Endothelial cell of umbilical vein (primary cell): ENCODE measurements around the gene MYO1C.

Experiments
- FOS ChIP-seq: IDR thresholded peaks from 2 replicates; pipeline ENCODE4 v1.6.1; 2011; ENCODE audit warnings: mild to moderate bottlenecking, low read length, moderate library complexity, borderline replicate concordance; ENCODE audit not compliant: insufficient read depth
- JUN ChIP-seq: IDR thresholded peaks from 2 replicates; pipeline ENCODE4 v1.6.1; 2011; ENCODE audit warnings: borderline replicate concordance, low read depth; ENCODE audit not compliant: insufficient read length, insufficient read depth
- POLR2A ChIP-seq: IDR thresholded peaks from 2 replicates; pipeline ENCODE4 v1.6.1; 2012; ENCODE audit warnings: low read depth, mild to moderate bottlenecking, control low read depth, low read length
- POLR2AphosphoS5 ChIP-seq: IDR thresholded peaks from 2 replicates; pipeline ENCODE4 v1.6.1; 2012; ENCODE audit warnings: low read depth, mild to moderate bottlenecking, control low read depth, low read length, moderate library complexity; ENCODE audit not compliant: insufficient read depth
- TF ChIP-seq, protein P1 (sequence below), 2 donors: IDR thresholded peaks; 1 replicate in 1 of 2; 2 replicates in 1 of 2; pipeline ENCODE4 v1.5.1; 2011; ENCODE audit warnings: low read length in 2 of 2, mild to moderate bottlenecking in 2 of 2, moderate library complexity in 2 of 2, control low read depth in 1 of 2, inconsistent platforms in 1 of 2, low read depth in 1 of 2; ENCODE audit not compliant: insufficient read depth in 1 of 2; ENCODE audit errors: extremely low read depth in 1 of 2

DNA sequence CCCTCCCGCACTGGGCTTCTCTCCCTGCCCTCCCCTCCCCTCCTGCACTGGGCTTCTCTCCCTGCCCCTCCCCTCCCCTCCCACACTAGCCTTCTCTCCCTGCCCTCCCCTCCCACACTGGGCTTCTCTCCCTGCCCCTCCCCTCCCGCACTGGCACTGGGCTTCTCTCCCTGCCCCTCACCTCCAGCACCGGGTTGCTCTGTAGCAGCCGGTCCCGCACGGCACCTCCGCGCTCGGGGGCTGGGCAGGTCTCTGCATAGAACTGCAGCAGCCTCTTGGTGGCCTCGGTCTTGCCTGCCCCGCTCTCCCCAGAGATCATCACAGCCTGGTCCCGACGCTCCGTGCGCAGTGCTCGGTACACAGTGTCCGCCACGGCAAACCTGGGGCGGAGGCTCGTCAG lies 9.8 kb downstream of the MYO1C start:
- TF ChIP-seq, protein P1, sequence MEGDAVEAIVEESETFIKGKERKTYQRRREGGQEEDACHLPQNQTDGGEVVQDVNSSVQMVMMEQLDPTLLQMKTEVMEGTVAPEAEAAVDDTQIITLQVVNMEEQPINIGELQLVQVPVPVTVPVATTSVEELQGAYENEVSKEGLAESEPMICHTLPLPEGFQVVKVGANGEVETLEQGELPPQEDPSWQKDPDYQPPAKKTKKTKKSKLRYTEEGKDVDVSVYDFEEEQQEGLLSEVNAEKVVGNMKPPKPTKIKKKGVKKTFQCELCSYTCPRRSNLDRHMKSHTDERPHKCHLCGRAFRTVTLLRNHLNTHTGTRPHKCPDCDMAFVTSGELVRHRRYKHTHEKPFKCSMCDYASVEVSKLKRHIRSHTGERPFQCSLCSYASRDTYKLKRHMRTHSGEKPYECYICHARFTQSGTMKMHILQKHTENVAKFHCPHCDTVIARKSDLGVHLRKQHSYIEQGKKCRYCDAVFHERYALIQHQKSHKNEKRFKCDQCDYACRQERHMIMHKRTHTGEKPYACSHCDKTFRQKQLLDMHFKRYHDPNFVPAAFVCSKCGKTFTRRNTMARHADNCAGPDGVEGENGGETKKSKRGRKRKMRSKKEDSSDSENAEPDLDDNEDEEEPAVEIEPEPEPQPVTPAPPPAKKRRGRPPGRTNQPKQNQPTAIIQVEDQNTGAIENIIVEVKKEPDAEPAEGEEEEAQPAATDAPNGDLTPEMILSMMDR (IDR thresholded peaks at IDR 0.05; ENCODE audit: extremely low read depth in 1 of 2, insufficient read depth in 1 of 2, low read depth in 1 of 2, low read length in 2 of 2), result no peak
- TF ChIP-seq FOS, result no peak
- TF ChIP-seq JUN, result no peak
- TF ChIP-seq POLR2AphosphoS5, result no peak
- TF ChIP-seq POLR2A, result no peak
